Muscle of leg (tissue), 11 donors: ENCODE results near the gene GCC1. TPM values are rescaled to one million over a fixed set of nuclear protein-coding genes. Genes with fewer than 3 reads are reported as not detected.
"Not testable (repeated sequence)": the region's sequence is repeated elsewhere in the genome, so short reads cannot be mapped to it uniquely, and the experiment has no call there.

ENCODE experiments used
- DNase-seq: peaks from one replicate; pipeline ENCODE4 v3.0.0; 2013
- H3K27ac ChIP-seq: one replicate; pipeline ENCODE4 v1.5.1; 2013; ENCODE audit warnings: mild to moderate bottlenecking, low read length, control low read depth
- H3K27me3 ChIP-seq: one replicate; pipeline ENCODE4 v1.6.1; 2013; ENCODE audit warnings: low read length; ENCODE audit not compliant: control insufficient read depth, insufficient read depth
- H3K36me3 ChIP-seq: one replicate; pipeline ENCODE4 v1.6.1; 2013; ENCODE audit warnings: low read length; ENCODE audit not compliant: control insufficient read depth, insufficient read depth
- H3K4me1 ChIP-seq: one replicate; pipeline ENCODE4 v1.6.1; 2013; ENCODE audit warnings: low read length; ENCODE audit not compliant: control insufficient read depth, insufficient read depth
- H3K4me3 ChIP-seq: one replicate; pipeline ENCODE4 v1.5.1; 2013; ENCODE audit warnings: low read length, control low read depth
- H3K9me3 ChIP-seq: replicated peaks from 2 replicates; pipeline ENCODE4 v1.6.1; 2013; ENCODE audit warnings: low read depth, low read length; ENCODE audit not compliant: control insufficient read depth
- WGBS: methylation state at CpG from one replicate; pipeline ENCODE4 v1.1.5; 2013; ENCODE audit warnings: missing lambda C conversion rate; ENCODE audit not compliant: insufficient coverage; 5-methylcytosine and 5-hydroxymethylcytosine counted together
- polyA plus RNA-seq, 8 donors: library from polyadenylated mRNA; unstranded; fragments of 120-200 nt; gene quantifications; one replicate each; pipeline versions ENCODE4 v1.2.1 to v1.2.3, GENCODE V29; 2013; ENCODE audit warnings: inconsistent platforms in 1 of 8, low replicate concordance in 1 of 8; ENCODE audit not compliant: insufficient read length in 8 of 8, insufficient read depth in 1 of 8
- total RNA-seq: library from RNA; stranded (reverse); fragments of 120-200 nt; gene quantifications from one replicate; pipeline ENCODE4 v1.2.4, GENCODE V29; 2013

GCC1 gene
- total and polyA plus RNA-seq, 9 donors: 7.4 to 11.6 (median 9.2) TPM

DNA sequence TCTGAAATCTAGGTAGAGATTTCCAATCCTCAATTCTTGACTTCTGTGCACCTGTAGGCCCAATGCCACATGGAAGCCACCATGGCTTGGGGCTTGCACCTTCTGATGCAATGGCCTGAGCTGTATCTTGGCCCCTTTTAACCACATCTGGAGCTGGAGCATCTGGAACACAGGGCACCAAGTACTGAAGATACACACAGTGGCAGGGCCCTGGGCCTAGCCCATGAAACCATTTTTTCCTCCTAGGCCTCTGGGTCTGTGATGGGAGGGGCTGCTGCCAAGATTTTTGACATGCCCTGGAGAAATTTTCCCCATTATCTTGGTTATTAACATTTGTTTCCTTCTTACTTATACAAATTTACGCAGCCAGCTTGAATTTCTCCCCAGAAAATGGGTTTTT is 39.1 kb downstream of the GCC1 start:
- Histone ChIP-seq H3K36me3 (no peaks in the 10 kb centered on the region), H3K4me1 (no peaks in the 10 kb centered on the region), H3K27me3 (no peaks in the 10 kb centered on the region), H3K9me3 (no peaks in the 10 kb centered on the region), H3K27ac (no peak overlapping the region), H3K4me3 (no peak overlapping the region)
- 86% methylated on average over 1 of the region's 1 CpG for WGBS
- DNase-seq: no peak

DNA sequence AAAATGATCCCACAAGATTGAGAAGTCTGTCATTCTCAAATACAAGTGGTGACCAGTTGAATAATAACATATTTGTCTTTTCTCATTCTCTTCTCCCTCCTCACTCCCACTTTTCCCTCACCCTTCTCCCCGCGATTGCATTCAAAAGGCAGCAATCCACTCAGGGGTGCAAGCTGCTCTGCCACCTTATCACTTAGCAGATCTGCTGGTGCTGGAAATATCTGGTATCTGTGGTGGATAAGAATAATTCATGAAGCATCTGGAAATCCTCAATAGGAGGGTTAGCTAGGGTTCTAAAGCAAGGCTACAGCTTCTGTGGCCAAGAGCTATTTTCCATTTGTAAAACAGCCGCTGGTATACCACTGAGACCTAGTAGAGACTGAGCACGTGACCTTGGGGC is 43.8 kb downstream of the GCC1 start:
- H3K9me3 ChIP-seq: no peaks in the 10 kb centered on the region
- no peak overlapping the region for H3K4me3 ChIP-seq
- no peak for DNase-seq
- H3K27me3 ChIP-seq: peaks cover 7% of the 10 kb centered on the region
- WGBS: 80% methylated on average over 2 of the region's 4 CpGs
- H3K4me1 ChIP-seq: no peaks in the 10 kb centered on the region
- no peaks in the 10 kb centered on the region for H3K36me3 ChIP-seq
- no peak overlapping the region for H3K27ac ChIP-seq

- H3K36me3 ChIP-seq, H3K27ac ChIP-seq, H3K4me3 ChIP-seq, DNase-seq, H3K9me3 ChIP-seq, H3K4me1 ChIP-seq, H3K27me3 ChIP-seq: not testable (repeated sequence)
- WGBS: 80% methylated on average over 1 of the region's 10 CpGs
Observed at GRCh38 chr7:127540461-127540860, 44.9 kb downstream of the GCC1 start.

DNA sequence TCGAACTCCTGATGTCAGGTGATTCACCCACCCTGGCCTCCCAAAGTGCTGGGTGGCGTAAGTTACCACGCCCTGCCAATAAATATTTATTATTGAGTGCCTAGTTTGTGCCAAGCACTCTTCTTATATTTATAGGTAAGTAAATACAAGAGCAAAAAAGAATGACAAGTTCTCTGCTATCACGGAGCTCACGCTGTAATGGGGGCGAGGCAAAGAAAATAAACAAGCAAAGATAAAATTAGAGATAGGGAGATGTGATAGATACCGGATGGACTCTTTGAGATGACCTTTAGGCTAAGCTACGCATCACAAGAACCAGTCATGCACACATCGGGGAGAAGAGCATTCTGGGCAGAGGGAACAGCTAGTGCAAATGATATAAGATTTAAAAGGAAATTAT is 46.3 kb downstream of the GCC1 start:
- Histone ChIP-seq H3K4me3 (no peak overlapping the region), H3K27me3 (peaks cover 10% of the 10 kb centered on the region)

DNA sequence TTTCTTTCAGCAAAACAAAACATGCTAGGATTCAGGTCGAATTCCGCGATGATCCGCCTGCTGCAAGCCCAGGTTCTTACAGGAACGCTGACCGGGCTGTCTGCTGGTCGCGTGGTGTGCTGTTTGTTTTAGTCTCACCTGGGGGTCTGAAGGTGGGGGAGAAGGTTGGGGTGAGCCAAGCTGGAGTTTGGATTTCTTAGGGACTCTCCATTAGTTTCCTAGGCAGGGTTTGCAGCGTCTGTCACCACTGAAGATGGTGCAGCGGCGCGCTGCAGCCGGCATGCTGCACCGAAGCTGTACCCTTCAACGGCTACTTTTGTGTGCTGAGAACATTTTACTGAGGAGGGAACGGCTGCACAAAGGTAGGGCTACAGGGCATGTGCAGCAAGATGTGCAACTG is 48.7 kb downstream of the GCC1 start:
- peaks cover 10% of the 10 kb centered on the region for H3K27me3 ChIP-seq
- H3K27ac ChIP-seq: no peak overlapping the region
- no peaks in the 10 kb centered on the region for H3K4me1 ChIP-seq
- WGBS: 3% methylated on average over 16 of the region's 16 CpGs
- no peaks in the 10 kb centered on the region for H3K36me3 ChIP-seq
- DNase-seq: no peak
- no peaks in the 10 kb centered on the region for H3K9me3 ChIP-seq
- H3K4me3 ChIP-seq: no peak overlapping the region

More for the DNA sequence above, 46.3 kb downstream of the GCC1 start:
- DNase-seq: no peak
- Histone ChIP-seq H3K27ac (no peak overlapping the region), H3K36me3 (no peaks in the 10 kb centered on the region), H3K9me3 (no peaks in the 10 kb centered on the region), H3K4me1 (no peaks in the 10 kb centered on the region)
- 88% methylated on average over 5 of the region's 9 CpGs for WGBS

GRCh38 chr7:127536394-127536691 is 49.1 kb downstream of the GCC1 start:
- peaks cover 10% of the 10 kb centered on the region for H3K27me3 ChIP-seq
- no CpG with 5 or more reads among the region's 2 CpGs for WGBS
- no peaks in the 10 kb centered on the region for H3K4me1 ChIP-seq
- DNase-seq: no peak
- no peak overlapping the region for H3K27ac ChIP-seq
- no peaks in the 10 kb centered on the region for H3K9me3 ChIP-seq
- no peak overlapping the region for H3K4me3 ChIP-seq
- no peaks in the 10 kb centered on the region for H3K36me3 ChIP-seq

- Histone ChIP-seq H3K27me3 (peaks cover 10% of the 10 kb centered on the region), H3K27ac (no peak overlapping the region), H3K4me1 (no peaks in the 10 kb centered on the region), H3K9me3 (no peaks in the 10 kb centered on the region), H3K36me3 (no peaks in the 10 kb centered on the region), H3K4me3 (no peak overlapping the region)
- 92% methylated on average over 6 of the region's 11 CpGs for WGBS
- no peak for DNase-seq
Observed at GRCh38 chr7:127535546-127536393, 49.6 kb downstream of the GCC1 start.

DNA sequence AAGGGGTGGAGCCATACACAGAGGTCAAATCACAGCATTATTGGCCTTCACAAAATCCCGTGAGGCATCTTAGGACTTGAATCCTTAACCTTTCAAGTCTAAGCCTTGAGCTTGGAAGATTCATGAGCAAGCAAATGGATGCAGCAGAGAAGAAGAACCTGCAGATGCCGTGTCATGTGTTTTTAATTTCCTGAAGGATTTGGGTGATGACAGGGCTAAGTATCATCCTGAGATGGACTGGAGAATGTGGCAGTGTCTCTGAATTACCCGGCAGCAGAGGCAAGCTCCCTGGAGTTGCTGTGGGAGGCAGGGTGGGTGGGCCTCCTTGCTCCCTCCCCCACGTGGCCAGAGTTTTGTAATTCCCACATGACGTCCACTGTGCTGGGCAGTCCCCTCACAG is 50.8 kb downstream of the GCC1 start:
- Histone ChIP-seq H3K9me3 (no peaks in the 10 kb centered on the region), H3K4me1 (no peaks in the 10 kb centered on the region), H3K4me3 (no peak overlapping the region), H3K27ac (no peak overlapping the region), H3K36me3 (no peaks in the 10 kb centered on the region), H3K27me3 (peaks cover 10% of the 10 kb centered on the region)
- DNase-seq: no peak
- WGBS: 16% methylated on average over 3 of the region's 5 CpGs

- H3K4me3 ChIP-seq: no peak overlapping the region
- no peak for DNase-seq
- H3K27me3 ChIP-seq: peaks cover 10% of the 10 kb centered on the region
- no peak overlapping the region for H3K27ac ChIP-seq
- H3K9me3 ChIP-seq: no peaks in the 10 kb centered on the region
- H3K36me3 ChIP-seq: no peaks in the 10 kb centered on the region
- no peaks in the 10 kb centered on the region for H3K4me1 ChIP-seq
Observed at GRCh38 chr7:127532736-127533135, 52.7 kb downstream of the GCC1 start.

GRCh38 chr7:127532151-127532550 is 53.2 kb downstream of the GCC1 start:
- H3K27ac ChIP-seq: no peak overlapping the region
- H3K36me3 ChIP-seq: no peaks in the 10 kb centered on the region
- peaks cover 9% of the 10 kb centered on the region for H3K27me3 ChIP-seq
- no peaks in the 10 kb centered on the region for H3K9me3 ChIP-seq
- no CpG with 5 or more reads among the region's 2 CpGs for WGBS
- no peaks in the 10 kb centered on the region for H3K4me1 ChIP-seq
- no peak for DNase-seq
- H3K4me3 ChIP-seq: no peak overlapping the region
